OCI-LY7 (cell line): ENCODE results near the gene ARPC4.

ENCODE experiments used
- CTCF ChIP-seq: fragments of 200-600 bp; sonication (generic); conservative IDR thresholded peaks from 2 replicates; pipeline ENCODE4 v1.5.1; 2014; ENCODE audit warnings: mild to moderate bottlenecking, antibody characterized with exemption, low read length, moderate library complexity, mixed read lengths
- EZH2phosphoT487 ChIP-seq: fragments of 200-600 bp; sonication (generic); IDR thresholded peaks from 2 replicates; pipeline ENCODE4 v1.6.1; 2018; ENCODE audit warnings: low read depth, borderline replicate concordance, mild to moderate bottlenecking, mixed run types, antibody characterized with exemption, low read length, moderate library complexity, mixed read lengths

GRCh38 chr3:9747267-9747666 lies 45.6 kb upstream of the ARPC4 start:
- TF ChIP-seq CTCF (no peak), EZH2phosphoT487 (no peak)
